Activated CD8-positive, alpha-beta memory T cell treated with anti-CD3 and anti-CD28 coated beads, Interleukin-2, amount 50 U/mL, for 24 hours (primary cell): ENCODE data around the gene CDAN1.
"Not testable (repeated sequence)": the region's sequence is repeated elsewhere in the genome, so short reads cannot be mapped to it uniquely, and the experiment has no call there.

Experiments used
- DNase-seq: peaks from one replicate; pipeline ENCODE4 v3.0.0-alpha.2; 2020; ENCODE audit errors: extremely low read depth

Gene CDAN1

DNA sequence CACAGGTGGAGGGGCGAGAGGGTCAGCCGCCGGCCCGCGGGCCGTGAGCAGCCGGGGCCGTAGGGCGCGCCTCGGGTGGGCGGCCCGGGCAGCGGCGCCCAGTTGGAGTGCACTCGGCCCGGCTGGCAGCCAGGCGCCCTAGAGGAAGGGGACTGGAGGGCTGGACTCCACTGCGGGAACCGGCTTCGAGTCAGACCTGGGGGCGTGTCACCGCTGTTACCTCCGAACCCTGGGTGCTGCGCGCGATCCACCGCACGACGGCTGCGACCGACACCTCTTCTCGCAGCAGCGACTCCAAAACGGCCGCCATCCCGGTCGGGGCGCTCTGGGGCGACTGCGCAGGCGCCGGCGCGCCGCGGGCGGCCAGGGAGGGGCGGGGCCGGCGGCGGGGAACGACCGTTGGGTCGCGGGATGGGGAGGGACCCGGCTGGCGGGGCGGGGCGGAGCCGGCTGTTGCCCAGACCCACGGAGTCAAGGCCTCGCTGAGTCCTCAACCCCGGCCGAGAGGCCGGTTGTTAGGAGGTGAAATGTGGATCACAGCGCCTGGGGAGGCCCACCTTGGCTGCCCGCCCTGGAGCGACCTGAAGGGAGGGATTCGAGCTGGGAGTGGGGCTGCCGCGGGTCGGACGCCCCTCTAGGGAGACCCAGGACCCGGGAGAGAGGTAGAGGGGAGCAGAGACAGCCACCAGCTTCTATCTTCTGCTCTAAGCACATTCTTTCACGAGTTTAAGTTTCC is at the start of gene CDAN1:
Gene CDAN1, minus strand, starts transcription at position 336 of the 736 bp plus-strand sequence. Its CDS starts 26 bp downstream, at position 310.
- peak; percentile 74 for DNase-seq

- DNase-seq = no peak
Measured at GRCh38 chr15:42785569-42785968, 48.6 kb upstream of the CDAN1 start.

GRCh38 chr15:42784705-42785104 is 47.8 kb upstream of the CDAN1 start:
- DNase-seq = no peak

DNA sequence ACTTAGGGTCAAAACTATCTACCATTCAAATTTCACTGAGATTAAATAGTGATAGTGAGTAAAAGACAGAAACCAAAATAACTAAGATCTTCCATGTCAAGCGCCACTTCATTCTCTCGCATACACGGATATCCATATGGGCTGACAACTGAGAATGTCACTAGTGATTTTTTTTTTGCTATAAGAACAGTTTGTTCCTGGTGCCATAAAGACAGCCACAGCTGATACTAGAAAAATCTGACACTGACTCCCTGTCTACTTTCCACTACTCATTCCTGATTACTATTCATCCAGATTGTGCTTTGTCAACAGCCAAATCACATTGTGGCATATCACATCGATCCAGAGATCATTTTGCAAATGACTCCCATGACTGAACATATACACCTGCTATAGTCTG is 45.8 kb upstream of the CDAN1 start:
- no peak for DNase-seq

- DNase-seq = no peak
Measured at GRCh38 chr15:42775416-42775815, 38.5 kb upstream of the CDAN1 start.

DNA sequence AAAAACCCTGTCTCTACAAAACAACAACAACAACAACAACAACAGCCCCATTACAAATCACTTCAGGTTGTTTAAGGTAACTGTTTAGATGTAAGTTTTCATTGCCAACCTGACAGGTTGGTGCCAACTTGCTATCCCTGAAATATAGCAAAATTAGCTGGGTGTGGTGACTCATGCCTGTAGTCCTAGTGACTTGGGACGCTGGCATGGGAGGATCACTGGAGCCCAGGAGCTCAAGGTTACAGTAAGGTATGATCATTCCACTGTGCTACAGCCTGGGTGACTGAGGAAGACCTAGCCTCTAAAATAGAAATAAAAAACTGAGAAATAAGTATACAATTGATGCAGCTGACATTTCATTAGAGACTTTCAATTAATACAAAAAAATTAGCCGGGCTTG is 36.0 kb upstream of the CDAN1 start:
- DNase-seq = no peak

DNA sequence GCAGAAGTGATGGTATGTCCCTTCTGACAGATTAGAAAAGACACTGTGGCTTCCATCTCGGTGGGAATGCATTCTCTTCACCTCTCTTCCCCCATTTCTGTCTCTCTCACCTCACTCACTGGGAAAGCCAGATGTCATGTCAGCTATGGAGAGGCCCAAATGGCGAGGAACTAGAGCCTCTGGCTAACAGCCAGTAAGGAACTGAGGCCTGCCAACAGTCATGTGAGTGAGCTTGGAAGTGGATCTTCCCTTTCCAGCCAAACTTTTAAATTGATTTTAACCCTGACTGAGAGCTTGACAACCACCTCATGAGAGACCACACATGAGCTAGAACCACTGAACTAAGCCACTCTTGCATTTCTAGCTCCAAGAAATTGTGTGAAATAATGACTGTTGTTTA is 35.2 kb upstream of the CDAN1 start:
- DNase-seq = no peak

DNA sequence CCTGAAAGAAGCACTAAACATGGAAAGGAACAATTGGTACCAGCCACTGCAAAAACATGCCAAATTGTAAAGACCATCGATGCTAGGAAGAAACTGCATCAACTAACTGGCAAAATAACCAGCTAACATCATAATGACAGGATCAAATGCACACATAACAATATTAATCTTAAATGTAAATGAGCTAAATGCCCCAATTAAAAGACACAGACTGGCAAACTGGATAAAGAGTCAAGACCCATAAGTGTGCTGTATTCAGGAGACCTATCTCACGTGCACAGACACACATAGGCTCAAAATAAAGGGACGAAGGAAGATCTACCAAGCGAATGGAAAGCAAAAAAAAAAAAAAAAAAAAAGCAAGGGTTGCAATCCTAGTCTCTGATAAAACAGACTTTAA is 29.2 kb upstream of the CDAN1 start:
- DNase-seq = not testable (repeated sequence)

- DNase-seq = not testable (repeated sequence)
Measured at GRCh38 chr15:42764154-42764731, 27.3 kb upstream of the CDAN1 start.

DNA sequence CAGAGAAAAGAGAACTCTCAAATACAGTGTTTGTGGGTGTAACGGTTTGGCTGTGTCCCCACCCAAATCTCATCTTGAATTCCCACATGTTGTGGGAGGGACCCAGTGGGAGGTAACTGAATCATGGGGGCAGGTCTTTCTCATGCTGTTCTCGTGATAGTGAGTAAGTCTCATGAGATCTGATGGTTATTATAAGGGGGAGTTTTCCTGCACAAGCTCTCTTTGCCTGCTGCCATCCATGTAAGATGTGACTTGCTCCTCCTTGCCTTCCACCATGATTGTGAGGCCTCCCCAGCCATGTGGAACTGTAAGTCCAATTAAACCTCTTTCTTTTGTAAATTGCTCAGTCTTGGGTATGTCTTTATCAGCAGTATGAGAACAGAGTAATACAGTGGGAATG is 24.9 kb upstream of the CDAN1 start:
- DNase-seq = not testable (repeated sequence)

GRCh38 chr15:42760759-42761158 is 23.8 kb upstream of the CDAN1 start:
- DNase-seq = no peak

DNA sequence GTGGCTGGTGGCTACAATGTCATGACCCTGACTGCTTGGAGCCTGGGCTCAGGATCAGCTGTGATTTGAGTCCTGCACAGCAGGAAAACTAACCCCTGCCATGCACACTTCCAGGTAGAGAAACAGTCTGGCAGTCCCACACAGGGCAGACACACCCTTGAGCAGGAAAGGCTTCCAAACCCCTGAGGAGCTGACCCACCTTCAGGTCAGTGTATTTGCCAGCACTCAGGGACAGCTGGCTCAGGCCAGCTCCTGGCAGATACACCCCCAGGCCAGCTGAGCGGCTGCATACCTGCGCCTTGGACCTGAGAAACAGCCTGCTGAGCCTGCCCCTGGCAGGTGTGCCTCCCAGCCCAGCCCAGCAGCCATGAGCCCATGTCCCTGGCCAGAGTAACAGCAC is 22.2 kb upstream of the CDAN1 start:
- DNase-seq = no peak

GRCh38 chr15:42750306-42750705 is 13.4 kb upstream of the CDAN1 start:
- DNase-seq = no peak

DNA sequence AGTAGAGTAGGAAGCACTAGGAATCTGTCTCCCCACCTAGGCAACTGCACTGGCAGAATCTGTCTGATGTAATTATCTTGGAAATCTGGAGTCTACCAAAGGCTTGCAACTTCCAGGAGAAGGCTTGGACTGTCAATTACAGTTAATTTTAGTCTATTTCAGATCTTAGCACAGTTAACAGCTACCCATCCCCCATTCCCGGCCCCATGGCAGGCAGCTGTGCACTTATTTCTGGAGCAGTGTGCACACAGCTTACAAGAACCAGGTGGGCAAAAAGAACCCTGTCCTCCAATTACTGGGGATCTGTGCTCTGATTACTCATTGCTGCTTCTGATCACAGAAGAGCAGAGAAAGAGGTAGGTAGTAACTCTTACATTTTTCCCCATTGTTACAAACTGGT is 12.3 kb upstream of the CDAN1 start:
- no peak for DNase-seq

DNA sequence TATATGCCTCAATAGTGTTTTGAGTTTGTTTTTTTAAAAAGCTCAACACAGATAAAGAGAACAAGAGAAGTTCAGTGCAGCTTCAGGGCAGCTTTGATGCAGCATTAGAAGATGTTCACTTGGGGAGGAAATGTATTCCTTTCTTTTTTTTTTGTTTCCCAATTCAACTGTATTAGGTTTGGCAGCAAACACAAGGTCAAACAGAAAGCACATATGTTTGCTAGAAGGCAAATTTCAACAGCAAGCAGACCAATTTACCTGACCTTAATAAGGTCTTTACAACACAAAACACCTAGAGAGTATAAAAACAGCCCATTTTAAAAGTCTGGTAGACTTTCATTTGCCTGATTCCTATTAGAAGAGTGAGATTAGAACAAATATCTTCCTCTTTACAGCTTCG is 7.3 kb upstream of the CDAN1 start:
- DNase-seq = no peak

DNA sequence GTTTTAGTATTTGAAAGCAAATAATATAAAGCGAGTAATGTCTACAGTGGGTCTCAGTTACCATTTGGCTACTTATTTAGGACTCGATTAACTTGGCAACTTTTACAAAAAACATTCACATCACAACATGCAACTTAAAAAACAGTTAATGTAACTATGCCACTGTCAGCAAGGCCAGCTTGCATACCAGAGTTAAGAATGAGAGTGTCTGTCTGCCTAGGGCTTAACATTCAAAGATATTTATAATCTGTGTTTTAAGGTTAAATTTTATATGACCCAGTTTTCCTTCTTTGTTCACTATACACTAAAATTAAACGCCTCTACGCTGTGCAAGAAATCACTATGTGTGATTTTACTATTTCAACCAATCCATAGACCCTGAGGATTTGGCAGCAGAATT is 5.2 kb upstream of the CDAN1 start:
- no peak for DNase-seq

DNA sequence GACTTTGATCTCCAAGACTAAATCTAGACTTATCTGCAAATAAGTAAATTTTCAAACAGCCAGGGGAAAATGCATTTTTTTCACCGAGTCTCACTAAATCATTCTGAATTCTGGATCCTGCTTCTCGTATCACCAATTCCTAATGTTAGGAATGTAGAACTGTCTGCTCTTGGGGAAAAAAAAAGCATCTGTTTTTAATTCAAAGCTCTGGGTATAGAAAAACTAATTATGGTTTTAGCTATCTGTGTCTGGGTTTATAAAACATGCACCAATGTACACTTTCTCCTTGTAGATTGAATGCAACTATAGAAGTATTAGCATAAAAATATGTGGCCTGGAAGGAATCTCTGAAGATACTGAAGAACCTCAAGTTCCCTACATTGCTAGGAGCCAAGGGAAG is 4.8 kb upstream of the CDAN1 start:
- no peak for DNase-seq

- no peak for DNase-seq
Measured at GRCh38 chr15:42737529-42738328, 801 bp upstream of the CDAN1 start.

DNA sequence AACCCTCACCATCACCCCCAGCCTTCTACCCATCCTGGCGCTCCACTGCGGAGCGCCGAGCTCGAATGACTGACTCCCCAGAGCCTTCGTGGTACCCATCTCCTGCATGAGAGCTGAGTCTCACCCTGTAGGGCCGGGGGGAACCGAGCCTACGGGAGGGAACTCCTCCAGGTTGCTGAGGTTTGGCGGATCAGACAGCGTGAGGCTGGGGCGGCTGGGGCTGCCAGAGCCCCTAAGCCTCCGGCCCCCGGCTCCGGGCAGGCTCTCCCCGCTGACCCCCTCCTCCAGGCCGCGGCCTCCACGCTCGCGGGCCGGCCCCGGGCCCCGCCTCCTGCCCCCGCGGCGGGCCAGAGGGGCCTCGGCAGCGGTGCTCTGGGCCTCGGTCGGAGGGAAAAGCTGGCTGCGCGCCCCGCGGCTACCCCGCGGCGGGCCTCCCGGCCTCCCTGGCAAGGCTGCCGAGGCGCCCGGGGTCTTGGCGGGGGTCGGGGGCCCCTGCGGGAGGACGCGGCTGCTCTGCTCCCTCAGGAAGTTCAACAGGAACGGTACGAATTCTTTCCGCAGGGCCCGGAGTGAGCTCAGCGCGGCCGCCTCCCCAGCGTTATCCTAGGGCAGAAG is 643 bp downstream of the CDAN1 start:
- DNase-seq = no peak

DNA sequence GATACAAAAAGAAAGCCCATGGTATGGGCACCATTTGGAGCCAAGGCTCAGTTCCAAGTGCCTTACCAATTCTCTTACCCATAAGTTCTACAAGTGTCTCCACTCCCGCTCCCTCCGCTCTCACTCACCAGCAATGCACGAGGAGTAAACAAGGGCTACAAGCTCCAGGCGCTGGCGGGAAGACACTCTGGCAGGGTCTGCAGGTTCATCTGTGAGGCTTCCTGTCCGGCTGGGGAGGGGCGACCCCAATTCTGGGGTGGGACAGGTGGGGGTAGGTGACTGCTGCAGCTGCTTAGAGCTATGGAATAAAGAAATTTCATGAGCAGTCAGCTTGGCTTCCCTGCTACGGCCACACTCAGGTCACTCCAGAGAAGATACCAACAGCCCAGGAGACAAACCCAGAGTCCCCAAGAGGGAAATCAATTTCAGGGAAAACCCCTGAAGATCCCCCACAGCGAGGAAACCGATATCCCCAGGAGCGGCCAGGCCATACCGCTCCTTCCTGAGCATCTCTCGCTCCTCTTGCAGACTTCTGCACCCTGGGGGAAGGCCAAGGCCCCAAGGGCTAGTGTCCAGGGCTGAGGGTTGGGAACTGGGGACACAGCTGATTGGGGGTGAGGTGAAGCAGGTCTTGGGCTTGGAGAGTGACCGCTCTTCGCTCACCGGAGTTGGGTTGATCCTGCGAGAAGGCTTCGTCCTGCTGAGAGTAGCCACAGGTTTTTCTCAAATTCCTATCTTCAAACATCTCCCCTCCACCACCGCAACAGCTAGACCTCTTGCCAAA is 1.4 kb downstream of the CDAN1 start:
- DNase-seq = no peak

- DNase-seq = no peak
Measured at GRCh38 chr15:42734076-42734672, 2.8 kb downstream of the CDAN1 start.
